Measurements from ENCODE around the gene RNF212. TPM values are rescaled to one million over a fixed set of nuclear protein-coding genes. Genes with fewer than 3 reads are reported as not detected.

The RNF212 gene
- total RNA-seq, 1 experiment from 2014 or later = not detected

DNA sequence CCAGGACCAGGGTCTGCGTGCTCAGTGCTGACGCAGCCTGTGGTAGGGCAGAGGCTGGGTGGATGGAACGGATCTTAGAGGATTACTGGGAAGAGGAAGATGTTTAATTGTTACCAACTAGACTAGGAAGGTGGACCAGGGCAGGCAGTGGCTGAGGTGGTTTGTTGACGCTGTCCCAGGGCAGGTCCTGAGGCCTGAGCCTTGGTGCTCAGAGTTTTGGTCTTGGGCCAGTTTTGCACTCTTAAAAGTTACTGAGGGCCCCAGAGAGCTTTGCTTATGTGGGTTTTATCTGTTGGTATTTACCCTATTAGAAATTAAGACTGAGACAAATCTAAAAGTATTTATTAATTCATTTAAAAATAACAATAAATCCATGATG, 20.4 kb downstream of the RNF212 start:
- no peak for DNase-seq (ENCODE audit: low spot score)
- in situ Hi-C loops (cut with HindIII; ENCODE audit: low sequenced_read_pairs) = no loop called here

DNA sequence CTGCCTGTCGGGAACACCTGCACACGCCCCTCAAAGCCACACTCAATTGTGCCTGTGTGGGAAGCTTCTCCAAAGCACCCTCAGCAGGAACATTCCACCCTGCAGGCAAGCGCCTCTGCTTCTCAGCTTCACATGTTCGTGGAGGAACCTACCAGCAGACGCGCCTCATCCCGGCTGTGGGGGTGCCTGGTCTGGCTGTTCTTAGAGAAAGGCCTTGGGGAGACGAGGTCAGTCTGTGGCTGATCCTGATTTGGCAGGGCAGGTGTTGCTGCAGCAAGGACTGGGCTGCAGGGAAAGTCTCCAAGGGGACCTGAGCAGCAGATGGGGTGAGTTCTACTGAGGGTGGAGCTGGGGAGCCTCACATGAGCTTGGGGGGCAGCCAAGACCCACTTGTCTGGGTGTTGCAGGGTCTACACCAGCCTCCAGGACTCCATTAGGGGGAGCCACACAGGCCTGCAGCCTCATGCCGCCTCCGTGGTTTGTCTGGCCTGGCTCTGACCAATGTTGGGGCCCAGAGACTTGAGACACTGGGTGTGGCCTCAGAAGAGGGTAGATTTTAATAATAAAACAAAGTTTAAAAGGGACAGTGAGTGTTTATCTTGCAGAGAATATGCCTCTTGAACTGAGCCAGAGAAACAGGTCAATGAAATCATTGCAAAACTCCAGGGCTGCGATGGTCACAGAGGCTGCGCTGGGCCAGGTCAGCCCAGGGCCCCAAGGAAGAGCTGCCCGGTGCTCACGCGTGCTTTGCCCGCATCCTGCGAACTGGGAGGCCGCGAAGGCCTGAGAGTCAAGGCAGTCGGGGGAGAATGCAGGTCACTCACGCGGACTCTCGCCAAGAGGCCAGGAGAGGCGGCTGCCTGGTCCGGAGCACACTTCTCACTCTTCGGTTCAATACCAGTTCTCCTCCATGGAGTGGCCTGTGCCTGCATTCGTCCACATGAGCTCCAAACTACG, 21.1 kb downstream of the RNF212 start:
- no peak for DNase-seq (ENCODE audit: low spot score)
- in situ Hi-C loops (cut with HindIII; ENCODE audit: low sequenced_read_pairs) = no loop called here

DNA sequence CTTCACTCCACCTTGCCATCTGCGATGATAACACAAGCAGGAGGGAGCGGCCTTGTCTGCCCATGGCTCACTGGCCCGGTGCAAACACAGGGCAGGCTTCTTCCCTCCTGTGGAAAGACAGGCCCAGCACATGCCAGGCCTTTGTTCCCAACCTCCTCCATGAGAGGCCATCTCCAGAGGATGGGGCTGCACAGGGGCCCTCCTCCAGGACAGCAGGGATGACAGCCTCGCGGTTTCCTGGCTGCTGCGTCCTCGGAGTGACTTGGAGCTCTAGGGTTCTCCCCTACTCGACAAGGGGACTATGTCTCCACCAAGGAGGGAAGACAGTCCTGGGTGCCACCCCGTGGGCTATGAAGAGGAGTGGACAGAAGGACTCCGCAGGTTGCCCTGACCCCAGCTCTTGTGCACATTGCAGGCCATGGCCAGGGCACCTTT, 21.8 kb downstream of the RNF212 start:
- in situ Hi-C loops (cut with HindIII; ENCODE audit: low sequenced_read_pairs) = no loop called here
- DNase-seq (ENCODE audit: low spot score) = no peak

DNA sequence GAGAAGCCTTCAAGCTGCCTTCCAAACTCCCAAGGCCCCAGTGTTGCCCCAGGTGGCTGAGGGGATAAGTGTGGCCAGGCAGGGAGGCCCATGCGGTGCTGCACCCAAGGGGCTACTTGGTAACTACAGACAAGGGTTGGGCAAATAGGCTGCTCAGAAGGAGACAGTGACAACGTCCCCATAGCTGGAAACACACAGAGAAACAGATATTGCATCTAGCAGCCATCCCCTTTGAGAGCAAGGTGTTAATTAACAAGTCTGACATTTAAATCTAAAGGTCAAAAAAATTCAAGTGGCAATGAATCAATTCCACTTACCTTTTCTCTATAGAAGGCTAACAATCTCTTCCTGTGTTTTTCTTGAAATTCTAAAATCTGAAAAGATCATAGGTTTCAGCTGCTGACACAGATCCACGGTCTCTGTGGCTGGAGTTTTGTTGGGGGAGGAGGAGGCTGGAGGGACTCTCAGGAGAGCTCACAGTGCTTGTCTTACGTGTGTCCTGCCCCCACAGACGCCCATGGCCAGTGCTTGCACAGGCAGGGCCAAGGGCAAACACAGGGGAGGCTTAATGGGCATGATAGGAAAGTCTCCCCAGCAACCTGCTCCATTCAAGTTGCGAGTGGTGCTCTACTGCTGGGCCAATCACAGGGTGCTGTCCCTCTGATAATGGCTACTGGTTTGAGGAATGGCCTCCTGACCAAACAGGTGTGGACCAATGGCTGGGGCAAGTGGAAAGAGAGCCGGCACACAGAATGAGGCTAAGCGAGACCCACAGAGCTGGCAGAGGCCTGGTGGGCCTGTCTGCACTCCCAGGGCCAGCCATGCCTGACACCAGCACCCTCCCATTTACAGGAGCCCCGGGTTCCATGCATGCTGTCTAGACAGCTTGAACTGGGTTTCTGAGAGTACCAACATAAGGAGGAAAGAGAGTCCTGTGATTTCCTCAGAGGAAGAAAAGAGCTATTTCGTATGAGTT, 22.6 kb downstream of the RNF212 start:
- no peak for DNase-seq (ENCODE audit: low spot score)
- in situ Hi-C loops (cut with HindIII; ENCODE audit: low sequenced_read_pairs) = no loop called here

DNA sequence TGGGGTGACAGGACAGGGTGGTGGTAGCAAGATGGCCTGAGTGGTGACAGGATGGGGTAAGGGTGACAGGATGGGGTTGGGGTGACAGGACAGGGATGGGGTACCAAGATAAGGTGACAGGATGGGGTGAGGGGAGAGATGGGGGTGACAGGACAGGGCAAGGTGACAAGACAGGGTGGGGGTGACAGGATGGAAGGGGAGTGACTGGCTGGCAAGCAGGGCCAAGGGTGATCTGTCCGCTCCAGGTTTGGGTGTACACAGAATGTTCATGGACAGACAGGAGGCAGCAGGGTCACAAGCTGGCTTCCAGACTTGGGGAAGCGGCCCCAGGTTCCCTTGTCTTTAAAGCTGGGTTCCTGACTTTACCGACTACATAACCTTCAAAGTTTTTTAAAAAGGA, 23.3 kb downstream of the RNF212 start:
- in situ Hi-C loops (cut with HindIII; ENCODE audit: low sequenced_read_pairs) = no loop called here
- no peak for DNase-seq (ENCODE audit: low spot score)

- no peak for DNase-seq (ENCODE audit: low spot score)
- in situ Hi-C loops (cut with HindIII; ENCODE audit: low sequenced_read_pairs) = no loop called here
Measured at GRCh38 chr4:1087371-1087770, 26.0 kb downstream of the RNF212 start.

DNA sequence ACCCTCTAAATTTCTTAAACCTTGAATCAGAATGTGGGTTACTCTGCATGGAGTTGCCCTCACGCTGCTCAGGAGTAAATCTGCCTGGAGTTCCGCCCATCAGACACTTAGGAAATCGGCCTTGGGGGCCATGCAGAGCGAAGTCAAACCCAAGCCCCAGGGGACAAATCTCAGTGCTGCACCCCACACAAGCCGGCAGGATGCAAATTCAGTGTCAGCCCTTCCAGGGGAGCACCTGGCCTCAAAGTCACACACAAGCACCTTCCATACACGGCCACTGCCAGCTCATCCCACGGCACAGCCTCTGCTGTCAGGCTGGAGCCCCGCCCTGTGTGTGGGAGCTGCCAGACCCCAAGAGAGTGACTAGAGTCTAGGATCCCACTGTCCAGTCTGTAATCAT, 27.4 kb downstream of the RNF212 start:
- in situ Hi-C loops (cut with HindIII; ENCODE audit: low sequenced_read_pairs) = no loop called here
- no peak for DNase-seq (ENCODE audit: low spot score)

DNA sequence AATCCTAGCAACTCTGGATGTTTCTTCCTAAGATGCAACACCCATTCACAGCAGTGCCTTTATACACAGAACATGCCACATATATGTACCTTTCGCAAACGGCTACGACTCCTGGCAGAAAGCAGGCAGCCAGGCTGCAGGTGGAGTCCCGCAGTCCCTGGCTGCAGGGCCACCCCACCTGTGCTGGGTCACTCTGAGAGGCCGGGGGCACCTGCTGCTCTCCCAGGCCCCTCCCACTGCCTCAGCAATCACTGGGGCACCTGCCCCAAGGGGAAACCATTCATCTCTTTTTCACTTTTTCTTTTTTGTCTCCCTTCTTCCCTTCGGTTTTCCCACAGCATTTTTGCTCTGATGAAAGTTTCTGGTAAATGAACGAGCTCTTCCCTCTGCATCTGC, 28.0 kb downstream of the RNF212 start:
- in situ Hi-C loops (cut with HindIII; ENCODE audit: low sequenced_read_pairs) = no loop called here
- DNase-seq (ENCODE audit: low spot score) = no peak

DNA sequence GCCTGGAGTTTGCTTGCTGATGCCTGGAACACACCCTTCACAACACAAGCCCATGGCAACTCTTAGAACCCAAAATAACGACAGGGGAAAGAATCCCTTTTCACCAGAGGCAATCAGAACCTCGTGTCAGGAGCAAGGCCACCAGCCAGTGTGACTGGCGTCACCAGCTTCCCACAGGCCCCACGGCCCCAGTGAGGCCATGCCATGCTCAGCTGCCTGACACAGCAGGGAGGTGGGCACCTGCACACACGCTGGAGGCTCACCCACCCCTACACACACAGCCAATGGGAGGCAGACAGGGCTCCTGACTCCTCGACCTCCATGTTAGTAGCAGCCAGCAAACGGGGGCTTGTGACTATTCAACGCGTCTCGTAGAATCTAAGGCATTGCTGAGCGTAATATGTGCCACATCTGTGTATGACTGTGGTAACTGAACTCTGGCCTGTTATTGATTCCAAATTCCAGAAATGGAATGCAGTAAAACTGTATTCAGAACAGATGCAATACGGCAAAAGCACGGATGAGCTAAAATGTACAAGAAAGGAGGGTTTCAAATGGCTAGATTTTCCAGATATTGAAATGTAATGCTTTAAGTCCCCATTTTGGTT, 28.5 kb downstream of the RNF212 start:
- DNase-seq (ENCODE audit: low spot score) = no peak
- in situ Hi-C loops (cut with HindIII; ENCODE audit: low sequenced_read_pairs) = no loop called here

DNA sequence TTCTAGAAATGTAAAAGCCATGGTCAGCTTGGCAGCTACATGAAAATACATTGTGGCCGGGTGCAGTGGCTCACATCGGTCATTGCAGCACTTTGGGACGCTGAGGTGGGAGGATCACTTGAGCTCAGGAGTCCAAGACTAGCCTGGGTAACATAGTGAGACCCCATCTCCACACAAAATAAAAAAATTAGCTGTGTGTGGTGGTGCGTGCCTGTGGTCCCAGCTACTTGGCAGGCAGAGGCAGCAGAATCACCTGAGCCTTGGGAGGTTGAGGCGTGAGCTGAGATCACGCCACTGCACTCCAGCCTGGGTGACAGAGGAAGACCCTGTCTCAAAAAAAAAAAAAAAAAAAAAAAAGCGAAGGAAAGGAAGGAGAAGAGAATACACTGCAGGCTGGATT, 29.0 kb downstream of the RNF212 start:
- DNase-seq (ENCODE audit: low spot score) = no peak
- in situ Hi-C loops (cut with HindIII; ENCODE audit: low sequenced_read_pairs) = no loop called here

- DNase-seq (ENCODE audit: low spot score) = no peak
- in situ Hi-C loops (cut with HindIII; ENCODE audit: low sequenced_read_pairs) = no loop called here
Measured at GRCh38 chr4:1082215-1083182, 30.9 kb downstream of the RNF212 start.

- no peak for DNase-seq (ENCODE audit: low spot score)
- in situ Hi-C loops (cut with HindIII; ENCODE audit: low sequenced_read_pairs) = no loop called here
Measured at GRCh38 chr4:1081689-1082040, 31.7 kb downstream of the RNF212 start.

DNA sequence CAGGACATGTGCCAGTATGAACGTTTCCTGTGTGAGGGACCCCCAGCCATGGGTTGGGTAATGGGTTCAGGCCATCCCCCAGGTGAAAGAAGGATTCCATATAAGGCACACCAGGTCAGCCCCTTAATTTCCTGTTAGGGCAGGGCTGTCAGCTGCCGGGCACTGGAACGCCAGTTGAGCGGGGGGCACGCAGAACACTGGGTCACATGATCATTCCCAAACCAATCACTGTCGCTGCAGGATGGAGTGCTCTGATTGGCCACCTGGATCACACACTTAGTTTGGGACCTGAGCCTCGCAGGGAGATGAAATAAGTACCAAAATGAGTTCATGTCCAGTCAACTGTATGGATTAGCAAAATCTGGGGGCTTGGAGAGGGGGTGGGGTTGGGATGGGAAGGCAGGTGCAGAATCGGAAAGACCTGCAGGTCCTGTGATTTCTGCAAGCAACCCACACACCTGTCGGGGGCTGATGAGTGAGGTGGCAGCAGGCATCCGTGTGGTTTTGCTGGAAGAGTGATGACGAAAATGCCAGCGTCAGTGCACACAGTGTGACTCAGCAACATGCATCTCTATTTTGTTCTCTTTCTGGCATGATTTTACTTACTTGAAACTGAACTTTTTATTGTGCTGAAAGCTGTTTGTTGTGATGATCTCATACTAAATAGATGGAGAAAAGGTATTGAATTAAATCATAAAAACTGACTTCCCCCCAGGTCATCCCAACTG, 32.2 kb downstream of the RNF212 start:
- in situ Hi-C loops (cut with HindIII; ENCODE audit: low sequenced_read_pairs) = no loop called here
- DNase-seq (ENCODE audit: low spot score) = no peak

DNA sequence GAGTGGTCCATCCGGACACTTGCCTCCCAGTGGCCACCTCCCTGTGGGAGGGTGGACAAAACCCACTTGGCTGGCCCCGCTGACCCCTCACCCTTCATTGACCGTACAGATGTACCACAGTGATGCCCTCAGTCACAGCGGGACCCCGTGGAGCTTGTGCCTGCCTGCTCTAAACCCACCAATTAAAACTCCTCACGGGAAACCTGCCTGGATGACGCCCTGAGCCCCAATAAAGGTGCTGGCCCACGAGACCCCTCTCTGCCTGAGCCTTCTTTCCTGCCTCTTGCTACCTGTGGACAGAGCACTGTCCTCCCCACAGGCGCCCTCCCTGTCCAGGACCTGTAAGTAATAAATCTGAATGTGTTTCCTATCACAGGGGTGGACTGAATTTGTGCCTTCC, 32.9 kb downstream of the RNF212 start:
- in situ Hi-C loops (cut with HindIII; ENCODE audit: low sequenced_read_pairs) = no loop called here

GRCh38 chr4:1079711-1080265, 33.6 kb downstream of the RNF212 start:
- DNase-seq (ENCODE audit: low spot score) = no peak
- in situ Hi-C loops (cut with HindIII; ENCODE audit: low sequenced_read_pairs) = no loop called here

More for the DNA sequence above, 32.9 kb downstream of the RNF212 start:
- DNase-seq (ENCODE audit: low spot score) = no peak

GRCh38 chr4:1078490-1078889, 34.9 kb downstream of the RNF212 start:
- DNase-seq (ENCODE audit: low spot score) = no peak
- in situ Hi-C loops (cut with HindIII; ENCODE audit: low sequenced_read_pairs) = no loop called here

- DNase-seq (ENCODE audit: low spot score) = no peak
- in situ Hi-C loops (cut with HindIII; ENCODE audit: low sequenced_read_pairs) = no loop called here
Measured at GRCh38 chr4:1077711-1078477, 35.5 kb downstream of the RNF212 start.
